HG03135 (cell line): ENCODE results near the gene TRO.

Source experiments
- ATAC-seq: cut with Tn5 transposase; IDR thresholded peaks from one replicate; pipeline ENCODE4 v1.9.1; 2021; ENCODE audit warnings: mild to moderate bottlenecking, moderate library complexity; ENCODE audit not compliant: unreplicated experiment

The TRO gene

DNA sequence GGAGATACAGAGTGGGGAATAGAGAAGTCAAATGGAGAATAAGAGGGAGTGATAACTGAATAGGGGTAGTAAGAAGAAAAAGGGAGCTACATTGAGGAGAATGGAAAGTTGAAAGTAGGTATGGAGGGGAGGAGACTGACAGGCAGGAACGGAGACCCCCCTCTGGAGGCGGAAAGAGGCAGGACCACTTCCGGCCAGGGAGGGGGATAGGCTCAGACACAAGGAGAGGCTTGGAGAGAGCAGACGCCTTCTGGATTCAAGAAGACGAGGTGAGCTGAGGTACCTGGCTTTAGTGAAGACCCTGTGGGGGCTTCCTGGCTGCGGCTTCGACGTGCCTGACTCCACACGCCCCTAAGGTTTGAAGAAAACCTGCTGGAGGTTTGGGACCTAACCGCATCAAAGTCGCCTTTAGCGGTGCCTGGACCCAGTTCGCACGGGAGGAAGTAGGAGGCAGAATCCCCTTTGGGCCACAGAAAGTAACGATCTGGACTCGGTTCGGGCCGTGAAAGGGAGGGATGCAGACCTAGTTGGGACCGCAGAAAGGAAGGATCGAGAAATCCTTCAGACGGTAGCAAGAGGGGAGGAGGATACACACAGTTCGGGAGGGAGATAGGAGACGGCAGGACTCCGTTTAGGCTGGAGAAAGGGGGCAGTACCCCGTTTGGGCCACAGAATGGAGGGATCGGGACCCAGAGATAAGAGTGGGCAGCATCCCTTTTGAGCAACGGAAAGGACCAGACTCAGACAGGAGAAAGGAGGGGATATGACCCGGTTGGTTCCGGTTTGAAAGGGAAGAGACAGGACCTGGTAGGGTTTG is at the start of gene TRO:
TRO (plus strand) TSS at position 215 of the 817 bp plus-strand sequence. CDS start 1,423 bp downstream, outside the sequence.
- ATAC-seq, result no peak

GRCh38 chrX:54885740-54886139 is 34.9 kb upstream of the TRO start:
- no peak for ATAC-seq

- no peak for ATAC-seq
Observed at GRCh38 chrX:54891573-54891972, 29.1 kb upstream of the TRO start.

DNA sequence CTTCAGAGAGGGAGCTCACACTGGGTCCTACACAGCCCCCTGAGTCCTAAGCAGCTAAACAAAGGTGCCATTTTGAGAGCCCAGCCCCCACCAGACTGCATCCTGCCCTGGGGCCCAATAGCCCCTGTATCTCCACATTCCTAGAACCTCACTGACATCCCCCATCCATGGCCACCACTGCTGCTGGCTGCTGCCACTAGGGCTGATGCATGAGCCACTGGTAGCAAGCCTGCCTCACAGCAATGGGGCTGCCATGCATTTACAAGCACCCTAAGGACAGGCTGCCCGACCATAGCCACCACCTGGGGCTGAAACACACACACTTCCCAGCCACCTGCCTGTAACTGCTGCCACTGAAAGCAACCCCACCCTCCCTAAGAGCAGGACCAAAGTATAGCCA is 26.5 kb upstream of the TRO start:
- no peak for ATAC-seq

GRCh38 chrX:54909941-54910340 is 10.7 kb upstream of the TRO start:
- ATAC-seq, result no peak

GRCh38 chrX:54921427-54922021 is 900 bp downstream of the TRO start:
- no peak for ATAC-seq

GRCh38 chrX:54922547-54922946 is 1.9 kb downstream of the TRO start:
- no peak for ATAC-seq

GRCh38 chrX:54923376-54923775 is 2.8 kb downstream of the TRO start:
- no peak for ATAC-seq

DNA sequence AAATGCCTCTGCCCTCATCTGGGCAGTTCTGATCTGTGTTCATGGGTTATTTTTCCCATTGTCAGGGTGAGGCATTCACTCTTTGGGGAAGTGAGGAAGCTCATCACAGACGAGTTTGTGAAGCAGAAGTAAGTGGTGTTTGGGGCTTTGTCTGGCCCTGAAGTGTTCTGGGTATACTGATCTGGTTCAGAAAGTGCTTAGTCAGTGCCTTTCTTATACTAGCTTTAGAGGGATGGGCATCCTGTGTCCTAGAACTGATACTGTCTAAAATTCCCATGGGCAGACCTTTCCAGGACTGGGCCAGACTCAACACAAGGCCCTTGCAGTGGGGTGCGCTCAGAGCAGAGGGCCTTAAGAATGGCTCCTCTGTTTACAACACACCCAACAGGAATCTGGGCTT is 6.4 kb downstream of the TRO start:
- no peak for ATAC-seq

- no peak for ATAC-seq
Observed at GRCh38 chrX:54928876-54929275, 8.3 kb downstream of the TRO start.

GRCh38 chrX:54930291-54931049 is 9.8 kb downstream of the TRO start:
- no peak for ATAC-seq

DNA sequence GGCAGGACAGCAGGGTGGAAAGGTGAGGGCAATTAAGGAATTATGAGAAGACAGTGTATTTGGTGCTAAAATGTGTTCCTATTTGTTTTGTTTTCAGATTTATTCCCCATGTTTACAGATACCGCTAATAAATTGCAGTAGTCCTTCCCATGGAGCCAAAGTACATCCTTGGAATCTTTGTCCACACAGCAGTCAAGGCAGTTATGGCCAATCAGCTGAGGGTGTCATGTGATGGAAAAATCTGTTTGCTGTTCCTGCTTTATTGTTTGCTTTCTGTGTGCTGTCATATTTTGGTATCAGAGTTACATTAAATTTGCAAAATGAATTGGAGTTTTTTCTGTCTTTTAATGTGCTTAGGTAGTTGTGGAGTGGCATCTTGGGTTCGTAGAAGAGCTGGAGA is 10.5 kb downstream of the TRO start:
- no peak for ATAC-seq

GRCh38 chrX:54933150-54933826 is 12.7 kb downstream of the TRO start:
- no peak for ATAC-seq

DNA sequence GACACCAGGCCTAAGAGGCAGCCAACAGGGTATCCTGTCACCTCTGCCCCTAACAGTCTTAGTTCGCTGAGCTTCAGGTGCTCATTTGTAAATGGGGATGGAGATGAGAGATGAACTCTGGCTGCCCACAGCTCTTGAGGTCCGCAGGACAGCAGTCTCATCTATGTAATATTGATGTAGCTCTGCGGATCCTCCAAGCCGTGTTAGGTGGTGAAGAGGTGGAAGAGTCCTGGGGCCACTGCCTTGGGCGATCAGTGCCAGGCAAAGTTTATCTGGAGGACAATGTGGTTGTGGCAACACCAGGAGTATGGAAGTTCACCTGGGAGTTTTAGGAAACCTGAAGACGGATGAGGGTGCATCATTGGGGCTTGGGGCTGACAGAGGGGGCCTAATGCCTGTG is 13.4 kb downstream of the TRO start:
- ATAC-seq, result no peak

GRCh38 chrX:54934890-54935289 is 14.3 kb downstream of the TRO start:
- ATAC-seq, result no peak

DNA sequence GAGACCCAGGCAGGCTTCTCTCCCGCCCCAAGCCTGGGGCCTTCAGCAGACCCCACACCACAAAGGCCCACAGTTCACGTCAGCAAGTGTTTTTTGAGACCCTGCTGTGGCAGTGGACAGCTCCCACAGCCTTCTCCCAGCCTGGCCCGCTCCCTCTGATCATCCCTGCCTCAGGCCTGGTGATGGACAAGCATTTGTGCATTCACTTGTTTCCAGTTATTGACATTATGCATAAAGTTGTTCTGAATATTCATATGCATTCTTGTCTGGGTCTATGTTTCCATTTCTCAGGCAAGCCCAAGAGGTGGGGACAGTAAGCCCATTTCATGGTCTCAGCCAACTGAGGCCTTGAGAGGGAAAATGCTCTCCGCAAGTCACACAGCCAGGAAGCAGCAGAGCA is 14.7 kb downstream of the TRO start:
- ATAC-seq, result no peak

GRCh38 chrX:54937416-54937815 is 16.8 kb downstream of the TRO start:
- ATAC-seq, result no peak

DNA sequence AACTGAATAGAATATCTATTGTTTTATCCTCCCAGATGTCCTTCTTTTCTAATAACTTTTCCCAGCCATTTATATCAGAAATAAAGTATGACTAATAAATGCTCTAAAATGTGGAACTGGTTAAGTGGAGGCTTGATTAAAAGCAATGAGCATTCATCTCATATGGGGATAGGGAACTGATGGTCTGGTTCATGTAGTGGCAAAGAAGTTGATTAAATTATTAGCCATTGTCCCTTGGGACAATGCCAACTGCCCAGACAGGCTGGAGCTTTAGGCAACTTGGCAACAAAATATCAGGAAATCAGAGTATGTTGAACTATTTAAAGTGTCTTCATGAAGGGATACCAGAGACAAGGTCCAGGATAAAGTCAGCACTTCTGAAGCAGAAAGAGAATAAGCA is 24.2 kb downstream of the TRO start:
- ATAC-seq, result no peak

GRCh38 chrX:54945224-54945623 is 24.6 kb downstream of the TRO start:
- no peak for ATAC-seq

- ATAC-seq, result no peak
Observed at GRCh38 chrX:54950730-54951375, 30.2 kb downstream of the TRO start.

GRCh38 chrX:54961750-54962149 is 41.1 kb downstream of the TRO start:
- no peak for ATAC-seq
